GM18508 (cell line): ENCODE measurements around the gene MRTFA.

ENCODE experiments used
- ATAC-seq: cut with Tn5 transposase; IDR thresholded peaks from one replicate; pipeline ENCODE4 v1.9.1; 2021; ENCODE audit warnings: moderate number of reproducible peaks; ENCODE audit not compliant: insufficient read depth, unreplicated experiment

The MRTFA gene

GRCh38 chr22:40436505-40437431, 199.8 kb downstream of the MRTFA start:
- ATAC-seq: peak; percentile 41

- ATAC-seq: no peak
Measured at GRCh38 chr22:40434745-40435144, 201.8 kb downstream of the MRTFA start.

GRCh38 chr22:40434106-40434505, 202.4 kb downstream of the MRTFA start:
- no peak for ATAC-seq

GRCh38 chr22:40433416-40434090, 203.0 kb downstream of the MRTFA start:
- no peak for ATAC-seq

GRCh38 chr22:40432625-40433024, 203.9 kb downstream of the MRTFA start:
- no peak for ATAC-seq

GRCh38 chr22:40432157-40432556, 204.4 kb downstream of the MRTFA start:
- no peak for ATAC-seq

GRCh38 chr22:40430991-40431390, 205.5 kb downstream of the MRTFA start:
- ATAC-seq: no peak

GRCh38 chr22:40429481-40429880, 207.0 kb downstream of the MRTFA start:
- no peak for ATAC-seq

- ATAC-seq: no peak
Measured at GRCh38 chr22:40428796-40429195, 207.7 kb downstream of the MRTFA start.

- no peak for ATAC-seq
Measured at GRCh38 chr22:40426594-40427333, 209.8 kb downstream of the MRTFA start.

- no peak for ATAC-seq
Measured at GRCh38 chr22:40425082-40425481, 211.4 kb downstream of the MRTFA start.

- ATAC-seq: no peak
Measured at GRCh38 chr22:40423882-40424640, 212.5 kb downstream of the MRTFA start.

GRCh38 chr22:40423310-40423688, 213.2 kb downstream of the MRTFA start:
- no peak for ATAC-seq

- ATAC-seq: no peak
Measured at GRCh38 chr22:40422558-40423309, 213.8 kb downstream of the MRTFA start.

GRCh38 chr22:40421941-40422340, 214.6 kb downstream of the MRTFA start:
- no peak for ATAC-seq

GRCh38 chr22:40421082-40421350, 215.5 kb downstream of the MRTFA start:
- no peak for ATAC-seq

- no peak for ATAC-seq
Measured at GRCh38 chr22:40420341-40421081, 216.0 kb downstream of the MRTFA start.

- no peak for ATAC-seq
Measured at GRCh38 chr22:40419718-40420117, 216.8 kb downstream of the MRTFA start.
